SH-SY5Y (cell line): ENCODE data around the gene WNK2.

Experiments
- GATA2 ChIP-seq: IDR thresholded peaks from 2 replicates; pipeline ENCODE4 v1.6.1; 2011; ENCODE audit warnings: mild to moderate bottlenecking, low read depth, low read length
- GATA3 ChIP-seq: IDR thresholded peaks from 2 replicates; pipeline ENCODE4 v1.6.1; 2011; ENCODE audit warnings: low read depth, mild to moderate bottlenecking, low read length, moderate library complexity

GRCh38 chr9:93261735-93262523, 78.0 kb downstream of the WNK2 start:
- TF ChIP-seq GATA2 (no peak), GATA3 (no peak)
